PC-3 (cell line): ENCODE results near the gene SCN1A. TPM values are rescaled to one million over a fixed set of nuclear protein-coding genes. Genes with fewer than 3 reads are reported as not detected.

Source experiments
- ATAC-seq: fragments of 200-7000 bp; cut with Tn5 transposase; 2 replicates; pipeline ENCODE4 v1.9.1; 2020; ENCODE audit warnings: mild to moderate bottlenecking, moderate library complexity
- BruUV-seq: library from RNA; stranded (reverse); fragments of 400-500 nt; replicated peaks from 2 replicates; lab custom pipeline; 2021; lab: Mats Ljungman, UMichigan
- CTCF ChIA-PET: fragments of 300-600 bp; sonication (Branson Sonifier 250); formaldehyde crosslinking; loops from one replicate; lab custom pipeline; 2022; ENCODE audit warnings: antibody characterized with exemption; lab: Charles Lee
- POLR2A ChIA-PET: fragments of 300-600 bp; sonication (Branson Sonifier 250); formaldehyde crosslinking; loops from one replicate; lab custom pipeline; 2022; ENCODE audit warnings: antibody characterized with exemption; ENCODE audit not compliant: unreplicated experiment; lab: Charles Lee
- DNase-seq: peaks from one replicate; pipeline ENCODE4 v3.0.0-alpha.2; 2015
- H2AFZ ChIP-seq: fragments of 300-600 bp; sonication (generic); 2 replicates; pipeline ENCODE4 v1.6.0; 2016; ENCODE audit warnings: antibody characterized with exemption, low read length
- H3F3A ChIP-seq: fragments of 300-600 bp; sonication (generic); one replicate; pipeline ENCODE4 v1.6.0; 2017; ENCODE audit warnings: antibody characterized with exemption, low read length, control low read depth, mild to moderate bottlenecking; ENCODE audit not compliant: unreplicated experiment
- H3K27ac ChIP-seq: fragments of 300-600 bp; sonication (generic); 2 replicates; pipeline ENCODE4 v1.5.1; 2016; ENCODE audit warnings: mild to moderate bottlenecking, low read length
- H3K27me3 ChIP-seq: fragments of 300-600 bp; sonication (generic); 2 replicates; pipeline ENCODE4 v1.6.1; 2016; ENCODE audit warnings: low read length, mixed read lengths
- H3K36me3 ChIP-seq: fragments of 300-600 bp; sonication (generic); 2 replicates; pipeline ENCODE4 v1.6.1; 2016; ENCODE audit warnings: low read depth, mixed run types, low read length, mixed read lengths
- H3K4me1 ChIP-seq: fragments of 300-600 bp; sonication (generic); 2 replicates; pipeline ENCODE4 v1.5.1; 2016; ENCODE audit warnings: low read length; ENCODE audit not compliant: insufficient read depth
- H3K4me2 ChIP-seq: fragments of 300-600 bp; sonication (generic); 2 replicates; pipeline ENCODE4 v1.6.0; 2016; ENCODE audit warnings: low read length
- H3K4me3 ChIP-seq: fragments of 300-600 bp; sonication (generic); 2 replicates; pipeline ENCODE4 v1.5.1; 2016; ENCODE audit warnings: mild to moderate bottlenecking, low read length, mixed read lengths
- H3K79me2 ChIP-seq: fragments of 300-600 bp; sonication (generic); 2 replicates; pipeline ENCODE4 v1.6.1; 2017; ENCODE audit warnings: low read length, mixed read lengths
- H3K9ac ChIP-seq: fragments of 300-600 bp; sonication (generic); 2 replicates; pipeline ENCODE4 v1.6.0; 2016; ENCODE audit warnings: mild to moderate bottlenecking, low read length
- H3K9me2 ChIP-seq: fragments of 300-600 bp; sonication (generic); replicated peaks from 2 replicates; pipeline ENCODE4 v1.6.1; 2016; ENCODE audit warnings: mixed run types, low read length, mixed read lengths
- H3K9me3 ChIP-seq: fragments of 300-600 bp; sonication (generic); 2 replicates; pipeline ENCODE4 v1.6.1; 2016; ENCODE audit warnings: low read length, mixed read lengths
- H4K20me1 ChIP-seq: fragments of 300-600 bp; sonication (generic); 2 replicates; pipeline ENCODE4 v1.6.1; 2016; ENCODE audit warnings: low read length, mixed read lengths
- CTCF ChIP-seq: fragments of 300-600 bp; sonication (generic); conservative IDR thresholded peaks from 2 replicates; pipeline ENCODE4 v1.5.1; 2017; ENCODE audit warnings: antibody characterized with exemption, low read depth, mild to moderate bottlenecking, low read length
- EZH2 ChIP-seq: fragments of 300-600 bp; sonication (generic); IDR thresholded peaks from one replicate; pipeline ENCODE4 v1.6.1; 2017; ENCODE audit warnings: antibody characterized with exemption, mild to moderate bottlenecking, low read length; ENCODE audit not compliant: unreplicated experiment
- EZH2phosphoT487 ChIP-seq: fragments of 300-600 bp; sonication (generic); IDR thresholded peaks from 2 replicates; pipeline ENCODE4 v1.6.1; 2018; ENCODE audit warnings: mild to moderate bottlenecking, antibody characterized with exemption, low read length, borderline replicate concordance
- intact Hi-C: fragments of 100-400 bp; cut with micrococcal nuclease; formaldehyde crosslinking; loops from 2 replicates; pipeline ENCODE4 v1.9.0; 2023
- total RNA-seq: library from RNA; depleted of rRNA; stranded (reverse); fragments of >200 nt; gene quantifications from 2 replicates; pipeline ENCODE4 v1.2.3, GENCODE V29; 2014

Gene SCN1A
- total RNA-seq, 1 experiment from 2014 or later, result 0.04 TPM

- Histone ChIP-seq H3K79me2 (no peaks in the 10 kb centered on the region), H3K27ac (no peak overlapping the region), H3K9me2 (no peaks in the 10 kb centered on the region), H3K9ac (no peak overlapping the region), H3F3A (no peaks in the 10 kb centered on the region), H3K36me3 (no peaks in the 10 kb centered on the region), H3K27me3 (peaks cover 75% of the 10 kb centered on the region), H3K4me1 (no peaks in the 10 kb centered on the region), H2AFZ (no peak overlapping the region), H3K4me2 (no peak overlapping the region), H3K9me3 (no peaks in the 10 kb centered on the region), H3K4me3 (no peak overlapping the region), H4K20me1 (no peaks in the 10 kb centered on the region)
- no peak for DNase-seq
- ChIA-PET POLR2A (no interaction called here), CTCF (interaction anchor here (0.7 kb wide), 1 partner anchor 228 kb away, joined by 3 read pairs; no protein-coding TSS in a partner anchor)
- peak; percentile 62 for ATAC-seq
- intact Hi-C loops, result no loop called here
- BruUV-seq, result no TSS peak
- no peak for TF ChIP-seq EZH2
- 0 out of 2 replicates have a peak, but pooled peaks have one; percentile 32 for TF ChIP-seq CTCF
Measured at GRCh38 chr2:166013878-166014277, 113.9 kb downstream of the SCN1A start.

GRCh38 chr2:166011660-166012059 lies 116.2 kb downstream of the SCN1A start:
- ChIA-PET CTCF (no interaction called here), POLR2A (no interaction called here)
- no peak overlapping the region for H3K4me3 ChIP-seq
- H3K4me1 ChIP-seq, result no peaks in the 10 kb centered on the region
- no peaks in the 10 kb centered on the region for H3K36me3 ChIP-seq
- no peak overlapping the region for H3K4me2 ChIP-seq
- ATAC-seq, result no peak
- intact Hi-C loops, result no loop called here
- H3K27ac ChIP-seq, result no peak overlapping the region
- BruUV-seq, result no TSS peak
- peaks cover 75% of the 10 kb centered on the region for H3K27me3 ChIP-seq
- H3K9ac ChIP-seq, result no peak overlapping the region
- no peaks in the 10 kb centered on the region for H3K9me2 ChIP-seq
- DNase-seq, result no peak
- H4K20me1 ChIP-seq, result no peaks in the 10 kb centered on the region
- no peaks in the 10 kb centered on the region for H3K9me3 ChIP-seq
- TF ChIP-seq EZH2phosphoT487, result no peak
- no peak for TF ChIP-seq EZH2
- TF ChIP-seq CTCF, result no peak
- H3K79me2 ChIP-seq, result no peaks in the 10 kb centered on the region
- no peak overlapping the region for H2AFZ ChIP-seq
- H3F3A ChIP-seq, result no peaks in the 10 kb centered on the region

GRCh38 chr2:166000401-166000800 lies 127.4 kb downstream of the SCN1A start:
- no peaks in the 10 kb centered on the region for H3K9me2 ChIP-seq
- POLR2A ChIA-PET, result no interaction called here
- no peaks in the 10 kb centered on the region for H4K20me1 ChIP-seq
- no peak overlapping the region for H3K9ac ChIP-seq
- peaks cover 79% of the 10 kb centered on the region for H3K27me3 ChIP-seq
- intact Hi-C loops, result no loop called here
- TF ChIP-seq EZH2phosphoT487 (no peak), CTCF (no peak), EZH2 (no peak)
- no peak overlapping the region for H2AFZ ChIP-seq
- CTCF ChIA-PET, result interaction anchor here (0.6 kb wide), 1 partner anchor 9 kb away, joined by 4 read pairs; no protein-coding TSS in a partner anchor
- no peaks in the 10 kb centered on the region for H3K36me3 ChIP-seq
- no peaks in the 10 kb centered on the region for H3K4me1 ChIP-seq
- H3F3A ChIP-seq, result no peaks in the 10 kb centered on the region
- no peak overlapping the region for H3K4me3 ChIP-seq
- no peaks in the 10 kb centered on the region for H3K79me2 ChIP-seq
- BruUV-seq, result no TSS peak
- H3K27ac ChIP-seq, result no peak overlapping the region
- H3K9me3 ChIP-seq, result no peaks in the 10 kb centered on the region
- ATAC-seq (no peak), DNase-seq (no peak)
- no peak overlapping the region for H3K4me2 ChIP-seq
